ENCODE measurements around the gene NGRN.

NGRN gene

DNA sequence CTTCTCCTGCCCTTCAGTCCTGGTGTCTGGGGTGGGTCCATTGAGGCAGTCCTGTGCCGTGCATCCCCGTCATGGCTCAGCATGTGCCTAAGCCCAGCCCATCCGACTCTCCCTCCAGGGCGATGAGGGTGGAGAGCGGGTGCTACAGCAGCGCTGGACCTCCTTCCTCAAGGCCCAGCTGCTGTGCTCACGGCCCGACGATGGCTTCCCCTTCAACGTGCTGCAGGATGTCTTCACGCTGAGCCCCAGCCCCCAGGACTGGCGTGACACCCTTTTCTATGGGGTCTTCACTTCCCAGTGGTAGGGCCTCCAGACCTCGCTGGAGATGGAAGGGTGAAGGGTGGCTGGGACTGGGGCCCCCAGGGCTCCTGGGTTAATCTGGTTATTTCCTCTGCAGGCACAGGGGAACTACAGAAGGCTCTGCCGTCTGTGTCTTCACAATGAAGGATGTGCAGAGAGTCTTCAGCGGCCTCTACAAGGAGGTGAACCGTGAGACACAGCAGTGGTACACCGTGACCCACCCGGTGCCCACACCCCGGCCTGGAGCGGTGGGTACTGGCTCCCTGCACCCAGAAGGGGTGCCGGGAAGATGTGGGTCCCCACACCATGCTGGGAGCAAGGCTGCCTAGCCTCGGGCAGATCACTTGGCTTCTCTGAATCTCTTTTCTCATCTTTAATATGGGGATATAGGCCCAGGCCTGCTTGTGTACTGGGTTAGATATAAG lies 41.9 kb upstream of the NGRN start:
- no peak for DNase-seq (ENCODE audit: low spot score)
- TF ChIP-seq, protein P1, sequence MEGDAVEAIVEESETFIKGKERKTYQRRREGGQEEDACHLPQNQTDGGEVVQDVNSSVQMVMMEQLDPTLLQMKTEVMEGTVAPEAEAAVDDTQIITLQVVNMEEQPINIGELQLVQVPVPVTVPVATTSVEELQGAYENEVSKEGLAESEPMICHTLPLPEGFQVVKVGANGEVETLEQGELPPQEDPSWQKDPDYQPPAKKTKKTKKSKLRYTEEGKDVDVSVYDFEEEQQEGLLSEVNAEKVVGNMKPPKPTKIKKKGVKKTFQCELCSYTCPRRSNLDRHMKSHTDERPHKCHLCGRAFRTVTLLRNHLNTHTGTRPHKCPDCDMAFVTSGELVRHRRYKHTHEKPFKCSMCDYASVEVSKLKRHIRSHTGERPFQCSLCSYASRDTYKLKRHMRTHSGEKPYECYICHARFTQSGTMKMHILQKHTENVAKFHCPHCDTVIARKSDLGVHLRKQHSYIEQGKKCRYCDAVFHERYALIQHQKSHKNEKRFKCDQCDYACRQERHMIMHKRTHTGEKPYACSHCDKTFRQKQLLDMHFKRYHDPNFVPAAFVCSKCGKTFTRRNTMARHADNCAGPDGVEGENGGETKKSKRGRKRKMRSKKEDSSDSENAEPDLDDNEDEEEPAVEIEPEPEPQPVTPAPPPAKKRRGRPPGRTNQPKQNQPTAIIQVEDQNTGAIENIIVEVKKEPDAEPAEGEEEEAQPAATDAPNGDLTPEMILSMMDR (IDR thresholded peaks at IDR 0.05; ENCODE audit: borderline replicate concordance, control extremely low read depth, extremely low read depth, insufficient read depth, missing control alignments) = no peak
- in situ Hi-C loops (cut with MboI; ENCODE audit: low sequenced_read_pairs, unreplicated experiment) = no loop called here

DNA sequence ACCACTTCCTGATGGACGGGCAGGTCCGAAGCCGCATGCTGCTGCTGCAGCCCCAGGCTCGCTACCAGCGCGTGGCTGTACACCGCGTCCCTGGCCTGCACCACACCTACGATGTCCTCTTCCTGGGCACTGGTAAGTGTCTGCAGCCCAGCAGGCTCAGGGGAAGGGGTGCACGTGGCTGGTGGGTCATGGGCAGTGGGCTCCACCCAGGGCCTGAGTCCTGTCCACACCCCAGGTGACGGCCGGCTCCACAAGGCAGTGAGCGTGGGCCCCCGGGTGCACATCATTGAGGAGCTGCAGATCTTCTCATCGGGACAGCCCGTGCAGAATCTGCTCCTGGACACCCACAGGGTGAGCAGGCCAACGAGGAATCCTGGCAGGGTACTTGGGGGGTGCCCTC lies 40.4 kb upstream of the NGRN start:
- TF ChIP-seq, protein P1 (IDR thresholded peaks at IDR 0.05; ENCODE audit: borderline replicate concordance, control extremely low read depth, extremely low read depth, insufficient read depth, missing control alignments) = no peak
- no peak for DNase-seq (ENCODE audit: low spot score)
- in situ Hi-C loops (cut with MboI; ENCODE audit: low sequenced_read_pairs, unreplicated experiment) = no loop called here

DNA sequence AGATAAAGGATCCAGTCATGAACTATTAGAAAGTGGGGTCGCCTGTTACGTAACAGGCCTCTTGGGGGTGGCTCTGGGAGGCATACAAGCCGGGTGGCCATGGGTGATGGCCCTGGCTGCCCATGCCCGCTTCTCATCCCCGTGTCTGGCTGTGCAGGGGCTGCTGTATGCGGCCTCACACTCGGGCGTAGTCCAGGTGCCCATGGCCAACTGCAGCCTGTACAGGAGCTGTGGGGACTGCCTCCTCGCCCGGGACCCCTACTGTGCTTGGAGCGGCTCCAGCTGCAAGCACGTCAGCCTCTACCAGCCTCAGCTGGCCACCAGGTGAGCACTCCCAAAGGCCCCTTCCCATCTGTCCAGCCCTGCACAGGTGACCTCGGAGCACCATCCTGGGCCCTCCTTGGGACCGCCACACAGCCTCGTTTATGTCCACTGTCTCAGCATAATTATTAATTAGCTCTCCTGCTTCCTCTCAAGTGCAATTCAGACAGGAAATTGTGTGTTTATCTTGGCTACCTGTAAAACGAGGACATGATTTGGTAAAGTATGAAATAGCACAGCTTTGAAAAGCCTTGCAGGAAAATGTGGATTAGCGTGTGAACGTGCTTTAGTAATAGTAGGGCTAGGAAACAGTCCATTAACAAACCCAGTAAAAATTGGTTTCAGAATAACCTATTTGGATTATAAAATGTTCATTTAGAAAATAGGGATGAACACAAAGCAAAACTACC lies 39.8 kb upstream of the NGRN start:
- TF ChIP-seq, protein P1 (IDR thresholded peaks at IDR 0.05; ENCODE audit: borderline replicate concordance, control extremely low read depth, extremely low read depth, insufficient read depth, missing control alignments) = no peak
- in situ Hi-C loops (cut with MboI; ENCODE audit: low sequenced_read_pairs, unreplicated experiment) = no loop called here
- DNase-seq (ENCODE audit: low spot score) = no peak

DNA sequence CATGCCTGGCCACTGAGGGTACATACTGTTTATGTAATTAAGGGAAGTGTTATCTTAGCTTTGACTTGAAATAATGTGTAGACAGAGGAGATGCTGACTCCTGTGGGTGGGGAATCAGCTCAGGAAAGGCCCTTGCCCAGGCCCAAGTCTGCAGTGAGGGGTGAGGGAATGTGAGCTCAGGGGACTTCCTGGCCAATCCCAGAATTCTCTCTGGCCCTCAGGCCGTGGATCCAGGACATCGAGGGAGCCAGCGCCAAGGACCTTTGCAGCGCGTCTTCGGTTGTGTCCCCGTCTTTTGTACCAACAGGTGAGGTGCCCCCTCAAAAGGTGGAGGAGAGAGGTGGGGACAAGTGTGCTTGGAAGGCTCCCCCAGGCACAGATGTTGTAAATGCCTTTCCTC lies 38.1 kb upstream of the NGRN start:
- DNase-seq (ENCODE audit: low spot score) = no peak
- TF ChIP-seq, protein P1 (IDR thresholded peaks at IDR 0.05; ENCODE audit: borderline replicate concordance, control extremely low read depth, extremely low read depth, insufficient read depth, missing control alignments) = no peak
- in situ Hi-C loops (cut with MboI; ENCODE audit: low sequenced_read_pairs, unreplicated experiment) = no loop called here

DNA sequence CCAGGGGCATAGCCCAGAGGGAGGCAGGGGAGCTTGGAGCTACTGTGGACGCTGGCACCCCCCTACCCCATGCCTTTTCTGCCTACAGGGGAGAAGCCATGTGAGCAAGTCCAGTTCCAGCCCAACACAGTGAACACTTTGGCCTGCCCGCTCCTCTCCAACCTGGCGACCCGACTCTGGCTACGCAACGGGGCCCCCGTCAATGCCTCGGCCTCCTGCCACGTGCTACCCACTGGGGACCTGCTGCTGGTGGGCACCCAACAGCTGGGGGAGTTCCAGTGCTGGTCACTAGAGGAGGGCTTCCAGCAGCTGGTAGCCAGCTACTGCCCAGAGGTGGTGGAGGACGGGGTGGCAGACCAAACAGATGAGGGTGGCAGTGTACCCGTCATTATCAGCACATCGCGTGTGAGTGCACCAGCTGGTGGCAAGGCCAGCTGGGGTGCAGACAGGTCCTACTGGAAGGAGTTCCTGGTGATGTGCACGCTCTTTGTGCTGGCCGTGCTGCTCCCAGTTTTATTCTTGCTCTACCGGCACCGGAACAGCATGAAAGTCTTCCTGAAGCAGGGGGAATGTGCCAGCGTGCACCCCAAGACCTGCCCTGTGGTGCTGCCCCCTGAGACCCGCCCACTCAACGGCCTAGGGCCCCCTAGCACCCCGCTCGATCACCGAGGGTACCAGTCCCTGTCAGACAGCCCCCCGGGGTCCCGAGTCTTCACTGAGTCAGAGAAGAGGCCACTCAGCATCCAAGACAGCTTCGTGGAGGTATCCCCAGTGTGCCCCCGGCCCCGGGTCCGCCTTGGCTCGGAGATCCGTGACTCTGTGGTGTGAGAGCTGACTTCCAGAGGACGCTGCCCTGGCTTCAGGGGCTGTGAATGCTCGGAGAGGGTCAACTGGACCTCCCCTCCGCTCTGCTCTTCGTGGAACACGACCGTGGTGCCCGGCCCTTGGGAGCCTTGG lies 37.4 kb upstream of the NGRN start:
- DNase-seq (ENCODE audit: low spot score) = no peak
- in situ Hi-C loops (cut with MboI; ENCODE audit: low sequenced_read_pairs, unreplicated experiment) = no loop called here
- TF ChIP-seq, protein P1 (IDR thresholded peaks at IDR 0.05; ENCODE audit: borderline replicate concordance, control extremely low read depth, extremely low read depth, insufficient read depth, missing control alignments) = no peak

DNA sequence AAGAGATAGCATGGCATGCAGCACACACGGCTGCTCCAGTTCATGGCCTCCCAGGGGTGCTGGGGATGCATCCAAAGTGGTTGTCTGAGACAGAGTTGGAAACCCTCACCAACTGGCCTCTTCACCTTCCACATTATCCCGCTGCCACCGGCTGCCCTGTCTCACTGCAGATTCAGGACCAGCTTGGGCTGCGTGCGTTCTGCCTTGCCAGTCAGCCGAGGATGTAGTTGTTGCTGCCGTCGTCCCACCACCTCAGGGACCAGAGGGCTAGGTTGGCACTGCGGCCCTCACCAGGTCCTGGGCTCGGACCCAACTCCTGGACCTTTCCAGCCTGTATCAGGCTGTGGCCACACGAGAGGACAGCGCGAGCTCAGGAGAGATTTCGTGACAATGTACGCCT lies 36.5 kb upstream of the NGRN start:
- TF ChIP-seq, protein P1 (IDR thresholded peaks at IDR 0.05; ENCODE audit: borderline replicate concordance, control extremely low read depth, extremely low read depth, insufficient read depth, missing control alignments) = no peak
- DNase-seq (ENCODE audit: low spot score) = no peak
- in situ Hi-C loops (cut with MboI; ENCODE audit: low sequenced_read_pairs, unreplicated experiment) = no loop called here

Measured in GM13976 (cell line).